Activated gamma-delta T cell (primary cell): Measurements from ENCODE around the gene THAP4.
"Not testable (repeated sequence)": the region's sequence is repeated elsewhere in the genome, so short reads cannot be mapped to it uniquely, and the experiment has no call there.

Experiments used
- DNase-seq: peaks from one replicate; lab custom pipeline; 2025; lab: John Stamatoyannopoulos, UW

Gene THAP4

GRCh38 chr2:241586564-241587264, 50.2 kb downstream of the THAP4 start:
- no peak for DNase-seq

- no peak for DNase-seq
Observed at GRCh38 chr2:241584436-241584835, 52.5 kb downstream of the THAP4 start.

GRCh38 chr2:241582806-241583205, 54.2 kb downstream of the THAP4 start:
- no peak for DNase-seq

- no peak for DNase-seq
Observed at GRCh38 chr2:241582328-241582727, 54.6 kb downstream of the THAP4 start.

GRCh38 chr2:241579281-241579680, 57.7 kb downstream of the THAP4 start:
- DNase-seq = no peak

- no peak for DNase-seq
Observed at GRCh38 chr2:241577413-241578122, 59.4 kb downstream of the THAP4 start.

GRCh38 chr2:241576293-241576654, 60.7 kb downstream of the THAP4 start:
- no peak for DNase-seq

- DNase-seq = no peak
Observed at GRCh38 chr2:241575624-241576292, 61.2 kb downstream of the THAP4 start.

GRCh38 chr2:241574911-241575623, 61.9 kb downstream of the THAP4 start:
- no peak for DNase-seq

GRCh38 chr2:241573741-241574140, 63.2 kb downstream of the THAP4 start:
- DNase-seq = no peak

- DNase-seq = not testable (repeated sequence)
Observed at GRCh38 chr2:241572915-241573651, 63.9 kb downstream of the THAP4 start.

- DNase-seq = no peak
Observed at GRCh38 chr2:241571821-241572620, 64.9 kb downstream of the THAP4 start.

- DNase-seq = no peak
Observed at GRCh38 chr2:241570961-241571581, 65.9 kb downstream of the THAP4 start.

GRCh38 chr2:241569831-241570281, 67.1 kb downstream of the THAP4 start:
- DNase-seq = no peak

GRCh38 chr2:241568726-241569125, 68.2 kb downstream of the THAP4 start:
- DNase-seq = no peak

- DNase-seq = no peak
Observed at GRCh38 chr2:241567776-241568175, 69.2 kb downstream of the THAP4 start.

- not testable (repeated sequence) for DNase-seq
Observed at GRCh38 chr2:241567266-241567665, 69.7 kb downstream of the THAP4 start.

GRCh38 chr2:241566468-241566867, 70.5 kb downstream of the THAP4 start:
- DNase-seq = no peak

GRCh38 chr2:241566021-241566420, 70.9 kb downstream of the THAP4 start:
- not testable (repeated sequence) for DNase-seq

GRCh38 chr2:241565411-241565810, 71.5 kb downstream of the THAP4 start:
- no peak for DNase-seq
